HUES6 (cell line): Measurements from ENCODE around the gene NES.
"Not testable (repeated sequence)": the region's sequence is repeated elsewhere in the genome, so short reads cannot be mapped to it uniquely, and the experiment has no call there.

Experiments used
- H3K27ac ChIP-seq: 2 replicates; pipeline ENCODE4 v1.7.0; 2013; ENCODE audit warnings: low read depth, mild to moderate bottlenecking, low read length, inconsistent platforms
- H3K27me3 ChIP-seq: 2 replicates; pipeline ENCODE4 v1.6.1; 2013; ENCODE audit warnings: low read length; ENCODE audit not compliant: control insufficient read depth, insufficient read depth
- H3K36me3 ChIP-seq: 2 replicates; pipeline ENCODE4 v1.6.1; 2013; ENCODE audit warnings: low read length; ENCODE audit not compliant: control insufficient read depth, insufficient read depth
- H3K4me1 ChIP-seq: 2 replicates; pipeline ENCODE4 v1.6.1; 2013; ENCODE audit warnings: low read length; ENCODE audit not compliant: control insufficient read depth, insufficient read depth
- H3K4me3 ChIP-seq: 2 replicates; pipeline ENCODE4 v1.5.1; 2013; ENCODE audit warnings: low read depth, low read length
- H3K9ac ChIP-seq: one replicate; pipeline ENCODE4 v1.6.1; 2013; ENCODE audit warnings: mild to moderate bottlenecking, low read length
- H3K9me3 ChIP-seq: 2 replicates; pipeline ENCODE4 v1.6.1; 2013; ENCODE audit warnings: low read depth, low read length; ENCODE audit not compliant: control insufficient read depth, insufficient read depth

NES gene

GRCh38 chr1:156640842-156641706 lies 36.1 kb downstream of the NES start:
- H3K27me3 ChIP-seq = peaks cover 89% of the 10 kb centered on the region

DNA sequence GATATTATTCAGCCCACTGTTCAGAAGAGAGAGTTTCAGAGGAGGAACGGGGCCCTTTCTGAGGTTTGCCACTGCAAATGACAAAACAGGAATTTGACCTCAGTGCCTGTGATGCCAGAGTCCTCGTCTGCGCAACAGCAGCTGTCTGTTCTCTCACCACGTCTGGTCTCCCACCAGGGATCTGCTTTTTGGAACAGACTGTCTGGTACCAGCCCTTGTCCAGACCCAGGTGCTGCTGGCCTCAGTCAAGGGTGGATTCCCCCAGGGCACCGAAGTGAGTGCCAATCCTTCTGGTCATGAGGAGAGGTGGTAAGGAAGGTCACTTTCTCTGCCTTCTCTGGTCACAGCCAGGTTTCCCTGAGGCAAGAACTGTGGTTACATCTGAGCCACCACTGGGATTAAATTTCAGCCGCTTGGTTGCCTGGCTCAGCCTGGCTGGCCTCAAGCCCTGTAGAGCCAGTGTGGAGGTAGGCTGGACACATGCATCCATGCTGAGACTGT lies 37.6 kb downstream of the NES start:
- Histone ChIP-seq H3K9me3 (no peaks in the 10 kb centered on the region), H3K4me3 (no peak overlapping the region), H3K36me3 (no peaks in the 10 kb centered on the region), H3K9ac (no peak overlapping the region), H3K27ac (no peak overlapping the region), H3K27me3 (peaks cover 89% of the 10 kb centered on the region), H3K4me1 (peaks cover 17% of the 10 kb centered on the region)

More at GRCh38 chr1:156640842-156641706, 36.1 kb downstream of the NES start:
- H3K27ac ChIP-seq = no peak overlapping the region
- H3K36me3 ChIP-seq = no peaks in the 10 kb centered on the region
- no peaks in the 10 kb centered on the region for H3K9me3 ChIP-seq
- H3K4me1 ChIP-seq = peaks cover 17% of the 10 kb centered on the region
- H3K9ac ChIP-seq = no peak overlapping the region
- peak overlapping the region; percentile 70 for H3K4me3 ChIP-seq

GRCh38 chr1:156638189-156638985 lies 38.8 kb downstream of the NES start:
- H3K27ac ChIP-seq = no peak overlapping the region
- no peak overlapping the region for H3K9ac ChIP-seq
- no peak overlapping the region for H3K4me3 ChIP-seq
- H3K27me3 ChIP-seq = peaks cover 87% of the 10 kb centered on the region
- H3K9me3 ChIP-seq = no peaks in the 10 kb centered on the region
- peaks cover 17% of the 10 kb centered on the region for H3K4me1 ChIP-seq
- no peaks in the 10 kb centered on the region for H3K36me3 ChIP-seq

- no peak overlapping the region for H3K9ac ChIP-seq
- no peak overlapping the region for H3K4me3 ChIP-seq
- H3K9me3 ChIP-seq = no peaks in the 10 kb centered on the region
- no peaks in the 10 kb centered on the region for H3K36me3 ChIP-seq
- H3K27ac ChIP-seq = no peak overlapping the region
- H3K4me1 ChIP-seq = no peaks in the 10 kb centered on the region
- H3K27me3 ChIP-seq = peaks cover 46% of the 10 kb centered on the region
These were observed 44.9 kb downstream of the NES start for GRCh38 chr1:156632355-156632754.

- not testable (repeated sequence) for H3K4me3 ChIP-seq, H3K36me3 ChIP-seq, H3K4me1 ChIP-seq, H3K9me3 ChIP-seq, H3K9ac ChIP-seq, H3K27ac ChIP-seq
- peaks cover 48% of the 10 kb centered on the region for H3K27me3 ChIP-seq
These were observed 46.1 kb downstream of the NES start for GRCh38 chr1:156631152-156631551.

DNA sequence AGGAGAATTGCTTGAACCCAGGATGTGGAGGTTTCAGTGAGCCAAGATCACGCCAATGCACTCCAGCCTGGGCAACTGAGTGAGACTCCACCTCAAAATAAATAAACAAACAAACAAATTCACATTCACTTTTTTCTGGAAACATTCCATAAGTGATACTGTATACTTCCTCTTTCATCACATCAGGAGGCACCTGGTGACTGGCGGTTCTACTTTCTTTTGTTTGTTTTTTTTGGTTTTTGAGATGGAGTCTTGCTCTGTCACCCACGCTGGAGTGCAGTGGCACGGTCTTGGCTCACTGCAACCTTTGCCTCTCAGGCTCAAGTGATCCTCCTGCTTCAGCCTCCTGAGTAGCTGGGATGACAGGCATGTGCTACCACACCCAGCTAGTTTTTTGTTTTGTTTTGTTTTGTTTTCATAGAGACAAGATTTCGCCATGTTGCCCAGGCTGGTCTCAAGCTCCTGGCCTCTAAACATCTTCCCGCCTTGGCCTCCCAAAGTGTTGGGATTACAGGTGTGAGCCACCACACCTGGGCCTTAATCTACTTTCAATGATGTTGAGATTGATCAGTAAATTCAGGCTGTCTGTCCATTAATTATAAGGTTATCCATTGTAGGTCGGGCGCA lies 47.3 kb downstream of the NES start:
- H3K4me3 ChIP-seq = no peak overlapping the region
- no peak overlapping the region for H3K9ac ChIP-seq
- H3K27ac ChIP-seq = no peak overlapping the region
- H3K36me3 ChIP-seq = no peaks in the 10 kb centered on the region
- no peaks in the 10 kb centered on the region for H3K9me3 ChIP-seq
- peaks cover 48% of the 10 kb centered on the region for H3K27me3 ChIP-seq
- peaks cover 5% of the 10 kb centered on the region; the same call in 1 of the 2 replicates for H3K4me1 ChIP-seq

DNA sequence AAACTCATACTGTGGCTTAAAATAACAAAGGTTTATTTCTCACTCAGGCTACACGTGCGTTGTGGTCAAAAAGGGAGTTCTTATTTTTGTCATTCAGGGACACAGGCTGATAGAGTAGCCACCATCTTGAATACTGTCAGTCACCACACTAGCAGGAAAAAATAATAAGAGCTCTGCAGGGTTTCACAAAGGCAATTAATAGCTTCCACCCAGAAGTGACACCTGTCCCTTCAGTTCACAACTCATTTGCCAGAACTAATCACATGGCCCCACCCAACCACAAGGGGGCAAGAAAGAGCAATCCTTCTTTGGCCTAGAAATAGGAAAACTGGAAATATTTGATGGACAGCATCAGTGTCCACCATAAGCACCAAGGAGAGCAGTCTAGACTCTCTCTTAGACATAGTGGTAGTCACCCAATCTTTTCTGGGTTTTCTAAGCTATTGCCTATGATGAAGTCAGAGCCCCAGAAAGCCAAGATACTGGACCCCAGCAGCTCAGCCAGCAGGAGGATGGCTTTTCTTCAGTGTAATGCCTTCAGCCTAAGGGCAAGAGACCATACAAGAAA lies 49.8 kb downstream of the NES start:
- Histone ChIP-seq H3K9me3 (no peaks in the 10 kb centered on the region), H3K27ac (no peak overlapping the region), H3K36me3 (no peaks in the 10 kb centered on the region), H3K4me3 (no peak overlapping the region), H3K4me1 (peaks cover 7% of the 10 kb centered on the region; the same call in 1 of the 2 replicates), H3K27me3 (peaks cover 54% of the 10 kb centered on the region), H3K9ac (no peak overlapping the region)

GRCh38 chr1:156626079-156626438 lies 51.1 kb downstream of the NES start:
- no peaks in the 10 kb centered on the region for H3K9me3 ChIP-seq
- peaks cover 63% of the 10 kb centered on the region for H3K27me3 ChIP-seq
- peaks cover 7% of the 10 kb centered on the region; the same call in 1 of the 2 replicates for H3K4me1 ChIP-seq
- H3K9ac ChIP-seq = no peak overlapping the region
- H3K27ac ChIP-seq = no peak overlapping the region
- no peaks in the 10 kb centered on the region for H3K36me3 ChIP-seq
- H3K4me3 ChIP-seq = no peak overlapping the region

DNA sequence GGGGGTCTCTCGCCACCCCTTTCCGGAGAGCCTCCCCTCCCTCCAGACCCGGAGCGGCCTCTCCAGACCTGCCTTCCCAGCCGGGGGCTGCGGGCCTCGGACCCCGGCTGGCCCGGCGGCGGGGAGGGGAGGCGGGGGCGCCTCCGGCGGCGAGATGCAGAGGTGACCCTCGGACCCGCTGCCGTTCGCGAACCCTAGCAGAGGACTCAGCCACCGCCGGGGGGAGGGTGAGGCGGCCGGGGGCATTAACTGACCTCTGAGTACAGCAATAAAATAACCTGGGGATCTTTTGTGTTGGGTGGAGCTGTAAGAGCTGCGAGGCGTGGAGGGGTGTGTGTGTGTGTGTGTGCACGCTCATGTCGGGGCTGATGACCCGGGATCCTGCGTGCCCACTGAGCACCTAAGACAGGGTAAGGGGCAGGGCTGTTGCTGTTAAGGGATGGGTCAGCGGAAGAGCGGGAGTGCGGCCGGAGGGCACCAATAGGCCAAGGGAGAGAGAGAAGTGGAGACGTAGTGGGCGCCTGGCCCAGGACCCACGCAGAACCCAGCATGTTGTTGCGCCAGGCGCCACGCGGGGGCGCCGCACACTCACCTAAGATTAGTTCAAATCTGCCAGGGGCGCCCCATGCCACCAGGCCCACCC lies 51.6 kb downstream of the NES start:
- H3K27ac ChIP-seq = no peak overlapping the region
- peaks cover 7% of the 10 kb centered on the region; the same call in 1 of the 2 replicates for H3K4me1 ChIP-seq
- peak overlapping the region; percentile 62 for H3K4me3 ChIP-seq
- H3K9ac ChIP-seq = peak overlapping the region; percentile 49
- no peaks in the 10 kb centered on the region for H3K36me3 ChIP-seq
- peaks cover 64% of the 10 kb centered on the region for H3K27me3 ChIP-seq
- H3K9me3 ChIP-seq = no peaks in the 10 kb centered on the region

DNA sequence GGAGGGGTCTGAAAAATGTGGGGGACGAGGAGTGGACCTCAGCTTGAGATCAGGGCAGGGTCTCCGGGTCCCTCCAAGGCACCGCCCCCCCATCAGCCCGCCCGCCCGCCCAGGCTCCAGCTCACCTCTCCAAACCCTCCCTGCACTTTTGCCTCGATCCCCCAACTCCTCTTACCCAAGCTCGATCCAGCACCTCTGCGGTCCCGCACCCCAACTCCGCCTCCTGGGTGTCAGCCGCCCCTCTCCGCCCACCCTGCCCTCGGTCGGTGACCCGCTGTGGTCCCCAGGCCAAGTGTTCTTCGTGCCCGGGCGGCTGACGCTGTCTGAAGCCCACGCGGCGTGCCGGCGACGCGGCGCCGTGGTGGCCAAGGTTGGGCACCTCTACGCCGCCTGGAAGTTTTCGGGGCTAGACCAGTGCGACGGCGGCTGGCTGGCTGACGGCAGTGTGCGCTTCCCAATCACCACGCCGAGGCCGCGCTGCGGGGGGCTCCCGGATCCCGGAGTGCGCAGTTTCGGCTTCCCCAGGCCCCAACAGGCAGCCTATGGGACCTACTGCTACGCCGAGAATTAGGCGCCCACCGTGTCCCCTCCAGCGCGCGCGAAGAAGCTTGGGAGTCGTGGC lies 52.3 kb downstream of the NES start:
- Histone ChIP-seq H3K9me3 (no peaks in the 10 kb centered on the region), H3K36me3 (no peaks in the 10 kb centered on the region), H3K27me3 (peaks cover 67% of the 10 kb centered on the region), H3K4me3 (peak overlapping the region; percentile 62), H3K27ac (no peak overlapping the region), H3K9ac (peak overlapping the region; percentile 46), H3K4me1 (peaks cover 7% of the 10 kb centered on the region; the same call in 1 of the 2 replicates)
